Kidney tubule cell (primary cell): ENCODE measurements around the gene ANKHD1.

Experiments used
- DNase-seq: peaks from one replicate; pipeline ENCODE4 v3.0.0-alpha.2; 2018; ENCODE audit warnings: low spot score

Gene ANKHD1

GRCh38 chr5:140544986-140545385 lies 143.4 kb downstream of the ANKHD1 start:
- no peak for DNase-seq

- DNase-seq = no peak
Observed at GRCh38 chr5:140545606-140546005, 144.0 kb downstream of the ANKHD1 start.

GRCh38 chr5:140546851-140547507 lies 145.3 kb downstream of the ANKHD1 start:
- DNase-seq = peak; percentile 51

- peak; percentile 93 for DNase-seq
Observed at GRCh38 chr5:140547508-140548299, 146.1 kb downstream of the ANKHD1 start, which contains the start of gene EIF4EBP3. Gene EIF4EBP3, plus strand, starts transcription at chr5:140547662. Its CDS starts 76 bp downstream, at chr5:140547738.

GRCh38 chr5:140548300-140548688 lies 146.7 kb downstream of the ANKHD1 start:
- no peak for DNase-seq

GRCh38 chr5:140548791-140549190 lies 147.2 kb downstream of the ANKHD1 start:
- DNase-seq = no peak

- peak; percentile 58 for DNase-seq
Observed at GRCh38 chr5:140549237-140550144, 147.9 kb downstream of the ANKHD1 start.

- DNase-seq = no peak
Observed at GRCh38 chr5:140550147-140551079, 148.8 kb downstream of the ANKHD1 start.

GRCh38 chr5:140551872-140552271 lies 150.2 kb downstream of the ANKHD1 start:
- DNase-seq = no peak

- peak; percentile 80 for DNase-seq
Observed at GRCh38 chr5:140553657-140554056, 152.0 kb downstream of the ANKHD1 start.

GRCh38 chr5:140554454-140554853 lies 152.8 kb downstream of the ANKHD1 start:
- no peak for DNase-seq

- DNase-seq = no peak
Observed at GRCh38 chr5:140555747-140556312, 154.2 kb downstream of the ANKHD1 start.

GRCh38 chr5:140556438-140556837 lies 154.8 kb downstream of the ANKHD1 start:
- DNase-seq = no peak

- peak; percentile 91 for DNase-seq
Observed at GRCh38 chr5:140557136-140557805, 155.6 kb downstream of the ANKHD1 start, which contains the start of gene SRA1. Gene SRA1, minus strand, starts transcription at chr5:140557473. Its CDS starts 21 bp downstream, at chr5:140557452.

- DNase-seq = no peak
Observed at GRCh38 chr5:140557965-140558364, 156.3 kb downstream of the ANKHD1 start.

- no peak for DNase-seq
Observed at GRCh38 chr5:140558542-140558941, 156.9 kb downstream of the ANKHD1 start.

- no peak for DNase-seq
Observed at GRCh38 chr5:140560227-140560626, 158.6 kb downstream of the ANKHD1 start.

- DNase-seq = no peak
Observed at GRCh38 chr5:140561753-140562523, 160.3 kb downstream of the ANKHD1 start.

- no peak for DNase-seq
Observed at GRCh38 chr5:140563596-140563995, 162.0 kb downstream of the ANKHD1 start.
